ENCODE data around the gene TDO2.

TDO2 gene

DNA sequence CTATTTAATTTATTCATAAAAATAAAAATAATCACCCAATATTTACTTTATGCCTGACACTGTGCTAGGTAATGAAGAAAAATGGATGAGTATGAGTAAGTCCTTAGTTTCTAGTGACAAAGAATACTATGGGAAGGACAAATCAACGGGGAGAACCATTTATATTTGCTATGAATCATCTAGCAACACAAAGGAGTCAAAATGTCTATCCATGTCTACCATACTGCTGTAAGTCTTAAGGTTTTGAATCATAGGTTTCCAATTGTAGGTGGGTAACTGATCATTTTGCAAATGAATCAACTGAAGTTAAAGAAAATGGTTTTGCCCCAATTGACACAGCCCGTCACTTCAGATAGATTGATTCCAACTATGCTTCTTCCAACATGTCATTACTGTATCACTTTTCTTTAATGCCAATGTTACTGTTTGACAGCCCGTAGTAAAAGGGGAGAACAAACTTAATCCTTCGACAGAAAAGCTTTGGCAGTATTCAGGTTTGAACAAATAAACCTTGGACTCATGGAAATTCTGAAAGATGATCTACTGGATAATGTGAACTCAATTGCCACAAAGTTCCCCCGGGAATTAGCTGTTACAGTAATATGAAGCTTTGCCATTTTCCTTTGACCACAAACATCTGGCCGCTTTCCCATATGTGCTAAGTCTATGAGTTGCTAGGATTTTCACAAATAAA, 3.2 kb downstream of the TDO2 start:
- DNase-seq (ENCODE audit: low read depth, low spot score) = no peak
- Histone ChIP-seq H3K9me3 (ENCODE audit: control insufficient read depth, insufficient read depth, low read length) (no peaks in the 10 kb centered on the region), H3K27me3 (ENCODE audit: control insufficient read depth, insufficient read depth, low read length) (no peaks in the 10 kb centered on the region), H3K36me3 (ENCODE audit: control insufficient read depth, insufficient read depth, low read length) (no peaks in the 10 kb centered on the region), H3K27ac (ENCODE audit: low read length) (no peak overlapping the region), H3K4me1 (ENCODE audit: control insufficient read depth, insufficient read depth, low read length) (0 out of 2 replicates have a peak, but pooled peaks cover 1% of the 10 kb centered on the region), H3K4me3 (ENCODE audit: low read length) (no peak overlapping the region)
- no CpG with 5 or more reads among the region's 6 CpGs for WGBS (ENCODE audit: insufficient coverage, insufficient read length)

- H3K36me3 ChIP-seq (ENCODE audit: control insufficient read depth, insufficient read depth, low read length) = no peaks in the 10 kb centered on the region
- no peaks in the 10 kb centered on the region for H3K27me3 ChIP-seq (ENCODE audit: control insufficient read depth, insufficient read depth, low read length)
- no peak overlapping the region for H3K4me3 ChIP-seq (ENCODE audit: low read length)
- no peaks in the 10 kb centered on the region for H3K9me3 ChIP-seq (ENCODE audit: control insufficient read depth, insufficient read depth, low read length)
- no CpG with 5 or more reads among the region's 1 CpG for WGBS (ENCODE audit: insufficient coverage, insufficient read length)
- no peak for DNase-seq (ENCODE audit: low read depth, low spot score)
- H3K27ac ChIP-seq (ENCODE audit: low read length) = no peak overlapping the region
- 0 out of 2 replicates have a peak, but pooled peaks cover 1% of the 10 kb centered on the region for H3K4me1 ChIP-seq (ENCODE audit: control insufficient read depth, insufficient read depth, low read length)
These were observed 4.1 kb downstream of the TDO2 start for GRCh38 chr4:155907556-155907955.

DNA sequence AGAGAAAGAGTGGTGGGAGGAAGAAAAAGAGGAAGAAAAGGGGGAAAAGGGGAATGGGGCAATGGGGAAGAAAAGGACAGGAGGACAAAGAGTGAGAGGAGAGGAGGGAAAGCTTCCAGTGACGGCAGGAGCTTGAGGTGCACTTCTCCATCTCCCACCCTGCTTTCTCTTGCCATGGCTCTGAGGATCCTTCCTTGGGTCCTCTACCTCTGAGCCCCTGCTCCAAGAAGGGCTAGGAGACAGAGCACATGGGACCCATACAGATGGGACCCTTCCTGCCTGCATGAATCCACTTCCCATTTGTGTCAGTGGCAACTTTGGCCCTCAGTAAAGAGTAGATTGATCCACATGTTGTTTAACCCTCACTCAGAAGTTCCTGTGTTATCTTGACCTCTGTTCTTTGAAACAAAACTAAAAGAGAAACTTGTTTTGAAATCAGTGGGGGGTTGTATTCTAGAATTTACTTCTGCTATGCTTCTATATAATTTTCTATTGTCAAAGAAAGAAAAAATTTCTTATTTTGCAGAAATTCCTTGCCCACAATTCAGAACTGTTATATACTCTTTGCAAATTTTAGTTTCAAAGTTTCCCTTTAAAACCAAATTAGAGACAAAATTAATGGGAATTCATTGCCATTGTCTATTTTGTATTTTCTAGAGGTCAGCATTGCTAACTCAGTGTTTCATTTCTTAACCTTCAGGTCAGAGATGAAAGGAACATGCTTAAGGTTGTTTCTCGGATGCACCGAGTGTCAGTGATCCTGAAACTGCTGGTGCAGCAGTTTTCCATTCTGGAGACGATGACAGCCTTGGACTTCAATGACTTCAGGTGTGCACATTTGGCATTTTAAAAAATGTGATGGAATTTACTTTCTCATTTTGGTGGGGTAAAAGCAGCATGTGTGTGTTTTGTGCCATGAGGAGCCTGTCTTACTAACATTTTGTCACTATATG, 5.0 kb downstream of the TDO2 start:
- DNase-seq (ENCODE audit: low read depth, low spot score) = no peak
- no CpG with 5 or more reads among the region's 4 CpGs for WGBS (ENCODE audit: insufficient coverage, insufficient read length)

GRCh38 chr4:155909615-155910226, 6.2 kb downstream of the TDO2 start:
- Histone ChIP-seq H3K9me3 (ENCODE audit: control insufficient read depth, insufficient read depth, low read length) (no peaks in the 10 kb centered on the region), H3K27ac (ENCODE audit: low read length) (no peak overlapping the region), H3K4me3 (ENCODE audit: low read length) (no peak overlapping the region), H3K4me1 (ENCODE audit: control insufficient read depth, insufficient read depth, low read length) (no peaks in the 10 kb centered on the region), H3K27me3 (ENCODE audit: control insufficient read depth, insufficient read depth, low read length) (no peaks in the 10 kb centered on the region), H3K36me3 (ENCODE audit: control insufficient read depth, insufficient read depth, low read length) (no peaks in the 10 kb centered on the region)
- WGBS (ENCODE audit: insufficient coverage, insufficient read length) = no CpG with 5 or more reads among the region's 3 CpGs
- DNase-seq (ENCODE audit: low read depth, low spot score) = no peak

More for the DNA sequence above, 5.0 kb downstream of the TDO2 start:
- Histone ChIP-seq H3K27ac (ENCODE audit: low read length) (no peak overlapping the region), H3K27me3 (ENCODE audit: control insufficient read depth, insufficient read depth, low read length) (no peaks in the 10 kb centered on the region), H3K4me3 (ENCODE audit: low read length) (no peak overlapping the region), H3K36me3 (ENCODE audit: control insufficient read depth, insufficient read depth, low read length) (no peaks in the 10 kb centered on the region), H3K4me1 (ENCODE audit: control insufficient read depth, insufficient read depth, low read length) (0 out of 2 replicates have a peak, but pooled peaks cover under 1% of the 10 kb centered on the region), H3K9me3 (ENCODE audit: control insufficient read depth, insufficient read depth, low read length) (no peaks in the 10 kb centered on the region)

DNA sequence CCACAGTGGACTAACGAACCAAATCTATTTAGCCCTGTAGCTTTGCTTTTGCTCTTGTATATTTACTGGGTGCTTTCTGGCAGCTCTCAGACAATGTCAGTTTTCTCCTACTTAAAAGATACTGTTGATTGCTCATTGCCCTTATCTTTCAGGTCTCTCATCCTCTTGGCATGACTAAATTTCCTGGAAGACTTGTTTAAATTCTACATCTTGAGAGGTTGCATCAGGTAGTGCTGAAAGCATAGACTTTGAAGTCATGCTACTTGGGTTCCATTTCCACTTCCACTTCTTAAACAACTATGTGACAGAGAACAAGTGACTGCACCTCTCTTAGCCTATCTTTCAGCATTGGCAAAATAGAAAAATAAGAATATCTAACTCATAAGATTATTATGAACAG, 8.4 kb downstream of the TDO2 start:
- no CpG with 5 or more reads among the region's 1 CpG for WGBS (ENCODE audit: insufficient coverage, insufficient read length)
- H3K36me3 ChIP-seq (ENCODE audit: control insufficient read depth, insufficient read depth, low read length) = no peaks in the 10 kb centered on the region
- no peaks in the 10 kb centered on the region for H3K27me3 ChIP-seq (ENCODE audit: control insufficient read depth, insufficient read depth, low read length)
- H3K4me1 ChIP-seq (ENCODE audit: control insufficient read depth, insufficient read depth, low read length) = no peaks in the 10 kb centered on the region
- no peaks in the 10 kb centered on the region for H3K9me3 ChIP-seq (ENCODE audit: control insufficient read depth, insufficient read depth, low read length)
- no peak overlapping the region for H3K4me3 ChIP-seq (ENCODE audit: low read length)
- H3K27ac ChIP-seq (ENCODE audit: low read length) = no peak overlapping the region
- no peak for DNase-seq (ENCODE audit: low read depth, low spot score)

DNA sequence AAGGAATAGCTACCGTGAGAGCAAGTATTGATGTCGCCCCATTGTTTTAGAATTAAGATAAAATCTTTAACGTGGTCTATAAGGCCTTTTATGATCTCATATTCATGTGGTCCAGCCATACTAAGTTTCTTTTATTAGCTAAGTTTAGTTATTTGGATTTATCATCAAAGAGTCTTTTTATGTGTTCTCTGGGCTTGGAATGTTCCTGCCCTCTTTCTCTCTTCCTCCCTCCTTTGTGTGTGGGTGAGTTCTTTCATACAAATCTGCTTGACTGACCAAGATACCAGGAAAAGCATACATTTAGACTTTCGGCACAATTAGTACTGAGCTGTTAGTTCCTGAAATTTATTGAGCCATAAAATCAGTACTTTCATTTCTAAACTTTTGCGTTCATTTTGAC, 11.3 kb downstream of the TDO2 start:
- Histone ChIP-seq H3K36me3 (ENCODE audit: control insufficient read depth, insufficient read depth, low read length) (no peaks in the 10 kb centered on the region), H3K4me3 (ENCODE audit: low read length) (no peak overlapping the region), H3K9me3 (ENCODE audit: control insufficient read depth, insufficient read depth, low read length) (no peaks in the 10 kb centered on the region), H3K4me1 (ENCODE audit: control insufficient read depth, insufficient read depth, low read length) (no peaks in the 10 kb centered on the region), H3K27ac (ENCODE audit: low read length) (no peak overlapping the region), H3K27me3 (ENCODE audit: control insufficient read depth, insufficient read depth, low read length) (no peaks in the 10 kb centered on the region)
- DNase-seq (ENCODE audit: low read depth, low spot score) = no peak
- no CpG with 5 or more reads among the region's 5 CpGs for WGBS (ENCODE audit: insufficient coverage, insufficient read length)

DNA sequence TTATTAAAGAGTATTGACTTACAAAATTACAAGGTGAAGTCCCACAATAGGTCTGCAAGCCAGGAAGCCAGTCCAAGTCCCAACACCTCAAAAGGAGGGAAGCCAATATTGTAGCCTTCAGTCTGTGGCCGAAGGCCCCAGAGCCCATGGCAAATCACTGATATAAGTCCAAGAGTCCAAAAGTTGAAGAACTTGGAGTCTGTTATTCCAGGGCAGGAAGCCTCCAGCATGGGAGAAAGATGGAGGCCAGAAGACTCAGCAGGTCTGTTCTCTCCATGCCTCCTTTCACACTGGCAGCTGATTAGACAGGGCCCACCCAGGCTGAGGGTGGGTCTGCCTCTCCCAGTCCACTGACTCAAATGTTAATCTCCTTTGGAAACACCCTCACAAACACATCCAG, 18.1 kb downstream of the TDO2 start:
- Histone ChIP-seq H3K36me3 (ENCODE audit: control insufficient read depth, insufficient read depth, low read length) (no peaks in the 10 kb centered on the region), H3K4me3 (ENCODE audit: low read length) (no peak overlapping the region), H3K4me1 (ENCODE audit: control insufficient read depth, insufficient read depth, low read length) (no peaks in the 10 kb centered on the region), H3K27ac (ENCODE audit: low read length) (no peak overlapping the region), H3K9me3 (ENCODE audit: control insufficient read depth, insufficient read depth, low read length) (no peaks in the 10 kb centered on the region), H3K27me3 (ENCODE audit: control insufficient read depth, insufficient read depth, low read length) (no peaks in the 10 kb centered on the region)
- no peak for DNase-seq (ENCODE audit: low read depth, low spot score)
- no CpG with 5 or more reads among the region's 1 CpG for WGBS (ENCODE audit: insufficient coverage, insufficient read length)

DNA sequence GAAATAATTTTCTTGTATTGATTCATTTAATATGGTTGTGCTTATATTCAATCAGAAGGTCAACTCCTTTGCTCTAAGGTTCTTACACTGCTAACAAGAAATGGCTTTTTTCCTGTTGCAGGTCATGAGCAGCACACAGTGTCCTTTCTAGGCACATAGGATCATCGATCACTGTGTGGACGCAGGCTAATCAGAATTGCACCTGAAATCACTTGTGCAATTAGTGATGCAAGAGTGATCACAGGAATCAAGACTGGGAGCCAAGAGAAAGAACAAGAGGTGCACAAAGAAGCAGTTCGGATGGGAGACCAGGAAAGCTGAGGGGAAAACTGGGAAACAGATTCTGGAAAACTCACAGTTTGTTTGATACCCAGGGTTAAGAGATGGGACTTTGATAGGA, 21.1 kb downstream of the TDO2 start:
- H3K27me3 ChIP-seq (ENCODE audit: control insufficient read depth, insufficient read depth, low read length) = no peaks in the 10 kb centered on the region
- H3K9me3 ChIP-seq (ENCODE audit: control insufficient read depth, insufficient read depth, low read length) = no peaks in the 10 kb centered on the region
- H3K4me3 ChIP-seq (ENCODE audit: low read length) = no peak overlapping the region
- H3K27ac ChIP-seq (ENCODE audit: low read length) = no peak overlapping the region
- H3K36me3 ChIP-seq (ENCODE audit: control insufficient read depth, insufficient read depth, low read length) = no peaks in the 10 kb centered on the region
- WGBS (ENCODE audit: insufficient coverage, insufficient read length) = no CpG with 5 or more reads among the region's 3 CpGs
- DNase-seq (ENCODE audit: low read depth, low spot score) = no peak
- no peaks in the 10 kb centered on the region for H3K4me1 ChIP-seq (ENCODE audit: control insufficient read depth, insufficient read depth, low read length)

DNA sequence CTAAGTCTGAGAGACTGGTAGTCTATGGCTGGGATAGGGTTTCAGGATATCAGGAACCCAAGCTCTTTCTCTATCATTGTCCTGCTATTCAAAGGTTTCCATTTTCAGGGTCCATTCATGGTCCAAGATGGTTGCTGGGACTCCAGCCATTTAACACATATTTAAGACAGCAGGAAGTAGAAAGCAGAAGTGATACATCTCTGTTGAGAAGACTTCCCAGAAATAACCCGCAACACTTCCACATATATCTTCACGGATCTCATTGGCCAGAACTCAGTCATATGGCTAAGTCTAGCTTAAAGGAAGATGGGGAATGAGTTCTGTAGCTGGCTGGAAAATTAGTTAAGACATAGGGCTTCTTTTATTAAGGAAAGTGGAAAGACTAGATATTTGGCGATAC, 26.3 kb downstream of the TDO2 start:
- no peak overlapping the region for H3K27ac ChIP-seq (ENCODE audit: low read length)
- no peaks in the 10 kb centered on the region for H3K9me3 ChIP-seq (ENCODE audit: control insufficient read depth, insufficient read depth, low read length)
- no peaks in the 10 kb centered on the region for H3K27me3 ChIP-seq (ENCODE audit: control insufficient read depth, insufficient read depth, low read length)
- H3K36me3 ChIP-seq (ENCODE audit: control insufficient read depth, insufficient read depth, low read length) = no peaks in the 10 kb centered on the region
- DNase-seq (ENCODE audit: low read depth, low spot score) = no peak
- H3K4me1 ChIP-seq (ENCODE audit: control insufficient read depth, insufficient read depth, low read length) = no peaks in the 10 kb centered on the region
- WGBS (ENCODE audit: insufficient coverage, insufficient read length) = no CpG with 5 or more reads among the region's 3 CpGs
- H3K4me3 ChIP-seq (ENCODE audit: low read length) = no peak overlapping the region

GRCh38 chr4:155930330-155930729, 26.8 kb downstream of the TDO2 start:
- H3K4me1 ChIP-seq (ENCODE audit: control insufficient read depth, insufficient read depth, low read length) = no peaks in the 10 kb centered on the region
- WGBS (ENCODE audit: insufficient coverage, insufficient read length) = no CpG with 5 or more reads among the region's 2 CpGs
- H3K9me3 ChIP-seq (ENCODE audit: control insufficient read depth, insufficient read depth, low read length) = no peaks in the 10 kb centered on the region

More at GRCh38 chr4:155930330-155930729, 26.8 kb downstream of the TDO2 start:
- no peaks in the 10 kb centered on the region for H3K36me3 ChIP-seq (ENCODE audit: control insufficient read depth, insufficient read depth, low read length)
- no peaks in the 10 kb centered on the region for H3K27me3 ChIP-seq (ENCODE audit: control insufficient read depth, insufficient read depth, low read length)
- H3K4me3 ChIP-seq (ENCODE audit: low read length) = no peak overlapping the region
- no peak for DNase-seq (ENCODE audit: low read depth, low spot score)
- no peak overlapping the region for H3K27ac ChIP-seq (ENCODE audit: low read length)
